Measurements from ENCODE around the gene WHRN.

DNA sequence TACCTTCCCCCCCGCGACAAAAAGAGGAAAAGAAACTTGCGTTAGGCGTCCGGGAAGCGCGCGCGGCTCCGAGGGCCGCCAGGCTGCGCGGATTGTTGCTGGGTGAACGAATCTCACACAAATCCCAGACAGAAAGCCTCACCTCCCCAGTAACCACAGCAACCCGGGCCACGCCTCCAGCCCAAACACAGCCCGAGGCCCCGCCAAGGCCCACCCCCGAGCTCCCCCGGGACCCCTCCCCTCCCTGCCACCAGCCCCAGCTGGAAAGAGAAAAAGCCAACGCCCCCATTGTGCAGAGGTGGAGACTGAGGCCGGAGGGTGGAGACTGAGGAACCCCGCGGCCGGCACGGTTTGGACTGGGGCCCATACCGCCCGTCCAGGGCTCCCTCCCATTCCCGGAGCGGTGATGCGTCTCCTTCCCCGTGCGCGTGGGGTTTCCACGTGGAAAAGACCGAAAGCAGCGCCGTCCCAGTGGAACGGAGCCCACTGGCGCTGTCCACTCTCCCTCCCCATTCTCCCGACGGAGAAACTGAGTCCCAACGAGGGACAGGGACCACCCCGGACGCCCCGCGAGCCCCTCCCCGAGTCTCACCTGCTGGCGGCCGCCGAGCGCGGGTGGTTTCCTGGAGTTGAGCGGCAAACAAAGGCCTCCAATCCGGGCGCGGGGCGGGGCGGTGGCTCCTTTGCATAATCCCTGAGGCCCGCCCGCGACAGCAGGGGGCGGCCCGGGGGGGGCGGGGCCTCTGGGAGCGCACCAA lies 107.2 kb downstream of the WHRN start:
- TF ChIP-seq, protein P1, sequence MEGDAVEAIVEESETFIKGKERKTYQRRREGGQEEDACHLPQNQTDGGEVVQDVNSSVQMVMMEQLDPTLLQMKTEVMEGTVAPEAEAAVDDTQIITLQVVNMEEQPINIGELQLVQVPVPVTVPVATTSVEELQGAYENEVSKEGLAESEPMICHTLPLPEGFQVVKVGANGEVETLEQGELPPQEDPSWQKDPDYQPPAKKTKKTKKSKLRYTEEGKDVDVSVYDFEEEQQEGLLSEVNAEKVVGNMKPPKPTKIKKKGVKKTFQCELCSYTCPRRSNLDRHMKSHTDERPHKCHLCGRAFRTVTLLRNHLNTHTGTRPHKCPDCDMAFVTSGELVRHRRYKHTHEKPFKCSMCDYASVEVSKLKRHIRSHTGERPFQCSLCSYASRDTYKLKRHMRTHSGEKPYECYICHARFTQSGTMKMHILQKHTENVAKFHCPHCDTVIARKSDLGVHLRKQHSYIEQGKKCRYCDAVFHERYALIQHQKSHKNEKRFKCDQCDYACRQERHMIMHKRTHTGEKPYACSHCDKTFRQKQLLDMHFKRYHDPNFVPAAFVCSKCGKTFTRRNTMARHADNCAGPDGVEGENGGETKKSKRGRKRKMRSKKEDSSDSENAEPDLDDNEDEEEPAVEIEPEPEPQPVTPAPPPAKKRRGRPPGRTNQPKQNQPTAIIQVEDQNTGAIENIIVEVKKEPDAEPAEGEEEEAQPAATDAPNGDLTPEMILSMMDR (IDR thresholded peaks at IDR 0.05; ENCODE audit: insufficient read depth, low read length), result no peak
- TF ChIP-seq SPI1 (IDR thresholded peaks at IDR 0.05; ENCODE audit: borderline replicate concordance, low read depth) (peak; percentile 56; the same call in 1 of the 2 replicates), GABPA (IDR thresholded peaks at IDR 0.05; ENCODE audit: low read depth) (no peak), POLR2AphosphoS5 (IDR thresholded peaks at IDR 0.05; ENCODE audit: low read depth) (peak; percentile 48)
- TF ChIP-seq, protein P2, sequence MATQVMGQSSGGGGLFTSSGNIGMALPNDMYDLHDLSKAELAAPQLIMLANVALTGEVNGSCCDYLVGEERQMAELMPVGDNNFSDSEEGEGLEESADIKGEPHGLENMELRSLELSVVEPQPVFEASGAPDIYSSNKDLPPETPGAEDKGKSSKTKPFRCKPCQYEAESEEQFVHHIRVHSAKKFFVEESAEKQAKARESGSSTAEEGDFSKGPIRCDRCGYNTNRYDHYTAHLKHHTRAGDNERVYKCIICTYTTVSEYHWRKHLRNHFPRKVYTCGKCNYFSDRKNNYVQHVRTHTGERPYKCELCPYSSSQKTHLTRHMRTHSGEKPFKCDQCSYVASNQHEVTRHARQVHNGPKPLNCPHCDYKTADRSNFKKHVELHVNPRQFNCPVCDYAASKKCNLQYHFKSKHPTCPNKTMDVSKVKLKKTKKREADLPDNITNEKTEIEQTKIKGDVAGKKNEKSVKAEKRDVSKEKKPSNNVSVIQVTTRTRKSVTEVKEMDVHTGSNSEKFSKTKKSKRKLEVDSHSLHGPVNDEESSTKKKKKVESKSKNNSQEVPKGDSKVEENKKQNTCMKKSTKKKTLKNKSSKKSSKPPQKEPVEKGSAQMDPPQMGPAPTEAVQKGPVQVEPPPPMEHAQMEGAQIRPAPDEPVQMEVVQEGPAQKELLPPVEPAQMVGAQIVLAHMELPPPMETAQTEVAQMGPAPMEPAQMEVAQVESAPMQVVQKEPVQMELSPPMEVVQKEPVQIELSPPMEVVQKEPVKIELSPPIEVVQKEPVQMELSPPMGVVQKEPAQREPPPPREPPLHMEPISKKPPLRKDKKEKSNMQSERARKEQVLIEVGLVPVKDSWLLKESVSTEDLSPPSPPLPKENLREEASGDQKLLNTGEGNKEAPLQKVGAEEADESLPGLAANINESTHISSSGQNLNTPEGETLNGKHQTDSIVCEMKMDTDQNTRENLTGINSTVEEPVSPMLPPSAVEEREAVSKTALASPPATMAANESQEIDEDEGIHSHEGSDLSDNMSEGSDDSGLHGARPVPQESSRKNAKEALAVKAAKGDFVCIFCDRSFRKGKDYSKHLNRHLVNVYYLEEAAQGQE (IDR thresholded peaks at IDR 0.05; ENCODE audit: insufficient replicate concordance, low read depth), result no peak
